Natural killer cell (primary cell): ENCODE results near the gene ZNF184. TPM values are rescaled to one million over a fixed set of nuclear protein-coding genes. Genes with fewer than 3 reads are reported as not detected.

ENCODE experiments used
- ATAC-seq, 3 donors: fragments of 150-1000 bp in 2 of 3; fragments of 200-7000 bp in 1 of 3; cut with Tn5 transposase; 1 replicate in 1 of 3; 2 replicates in 2 of 3; pipeline ENCODE4 v1.10.0; 2021; ENCODE audit warnings: mild to moderate bottlenecking in 2 of 3, moderate library complexity in 2 of 3
- DNase-seq, 2 donors: peaks; one replicate each; pipeline versions ENCODE4 v3.0.0 to v3.0.0-alpha.2; 2013 to 2021; ENCODE audit warnings: mixed read lengths in 1 of 2
- H3K27ac ChIP-seq: one replicate; pipeline ENCODE4 v1.5.1; 2013; ENCODE audit warnings: mild to moderate bottlenecking, low read length
- H3K27me3 ChIP-seq: one replicate; pipeline ENCODE4 v1.6.1; 2013; ENCODE audit warnings: low read length; ENCODE audit not compliant: control insufficient read depth, insufficient read depth
- H3K36me3 ChIP-seq: one replicate; pipeline ENCODE4 v1.6.1; 2013; ENCODE audit warnings: low read length; ENCODE audit not compliant: control insufficient read depth, insufficient read depth
- H3K4me1 ChIP-seq: one replicate; pipeline ENCODE4 v1.6.1; 2013; ENCODE audit warnings: low read length; ENCODE audit not compliant: control insufficient read depth, insufficient read depth
- H3K4me3 ChIP-seq: one replicate; pipeline ENCODE4 v1.5.1; 2013; ENCODE audit warnings: low read length
- H3K9me3 ChIP-seq: one replicate; pipeline ENCODE4 v1.6.1; 2013; ENCODE audit warnings: low read length; ENCODE audit not compliant: control insufficient read depth, insufficient read depth
- H3K27ac Mint-ChIP-seq, 2 donors: one replicate each; pipeline ENCODE4 v1.8.0; 2022; ENCODE audit warnings: mild to moderate bottlenecking in 2 of 2, mixed read lengths in 2 of 2, moderate library complexity in 1 of 2
- H3K27me3 Mint-ChIP-seq, 2 donors: one replicate each; pipeline ENCODE4 v1.8.0; 2022; ENCODE audit warnings: low read depth in 2 of 2, mixed read lengths in 2 of 2
- H3K36me3 Mint-ChIP-seq: one replicate; pipeline ENCODE4 v1.8.0; 2022; ENCODE audit warnings: mixed read lengths
- H3K4me1 Mint-ChIP-seq, 2 donors: one replicate each; pipeline ENCODE4 v1.8.0; 2022; ENCODE audit warnings: mixed read lengths in 2 of 2
- H3K4me3 Mint-ChIP-seq: one replicate; pipeline ENCODE4 v1.8.0; 2022; ENCODE audit warnings: mild to moderate bottlenecking, moderate library complexity, mixed read lengths
- H3K9me3 Mint-ChIP-seq, 2 donors: one replicate each; pipeline ENCODE4 v1.8.0; 2022; ENCODE audit warnings: mixed read lengths in 2 of 2
- WGBS: methylation state at CpG from one replicate; pipeline ENCODE4 v1.1.7; 2013; ENCODE audit warnings: missing lambda C conversion rate; ENCODE audit not compliant: insufficient coverage; 5-methylcytosine and 5-hydroxymethylcytosine counted together
- intact Hi-C: fragments of 100-400 bp; cut with micrococcal nuclease; formaldehyde crosslinking; loops from one replicate; pipeline ENCODE4 v1.14.2; 2022
- total RNA-seq, 4 donors: library from RNA; stranded (reverse); fragments of 120-200 nt in 1 of 4; gene quantifications; one replicate each; pipeline versions ENCODE4 v1.2.3 to v1.2.4, GENCODE V29; 2013 to 2022
- TF ChIP-seq, protein P1 (sequence below): fragments of 200-600 bp; IDR thresholded peaks from one replicate; pipeline ENCODE4 v1.8.0; 2022; ENCODE audit warnings: antibody characterized with exemption

ZNF184 gene
- total RNA-seq, 3 donors from 2014 or later (not counting 1 experiment from before 2014, with no cell fraction given): 12.8 to 21.7 (median 16.2) TPM

GRCh38 chr6:27502508-27503435, 29.9 kb upstream of the ZNF184 start:
- Mint-ChIP-seq H3K9me3 (peaks cover 0 to 3% of the 10 kb centered on the region in 2 donors), H3K27me3 (peaks cover 19 to 29% of the 10 kb centered on the region in 2 donors), H3K27ac (peak overlapping the region; percentile 92 to 94), H3K4me3 (peak overlapping the region; percentile 91), H3K36me3 (no peaks in the 10 kb centered on the region), H3K4me1 (peaks cover 22 to 33% of the 10 kb centered on the region in 2 donors)
- H3K27ac ChIP-seq: peak overlapping the region; percentile 61
- no peaks in the 10 kb centered on the region for H3K9me3 ChIP-seq
- H3K36me3 ChIP-seq: no peaks in the 10 kb centered on the region
- TF ChIP-seq, protein P1, sequence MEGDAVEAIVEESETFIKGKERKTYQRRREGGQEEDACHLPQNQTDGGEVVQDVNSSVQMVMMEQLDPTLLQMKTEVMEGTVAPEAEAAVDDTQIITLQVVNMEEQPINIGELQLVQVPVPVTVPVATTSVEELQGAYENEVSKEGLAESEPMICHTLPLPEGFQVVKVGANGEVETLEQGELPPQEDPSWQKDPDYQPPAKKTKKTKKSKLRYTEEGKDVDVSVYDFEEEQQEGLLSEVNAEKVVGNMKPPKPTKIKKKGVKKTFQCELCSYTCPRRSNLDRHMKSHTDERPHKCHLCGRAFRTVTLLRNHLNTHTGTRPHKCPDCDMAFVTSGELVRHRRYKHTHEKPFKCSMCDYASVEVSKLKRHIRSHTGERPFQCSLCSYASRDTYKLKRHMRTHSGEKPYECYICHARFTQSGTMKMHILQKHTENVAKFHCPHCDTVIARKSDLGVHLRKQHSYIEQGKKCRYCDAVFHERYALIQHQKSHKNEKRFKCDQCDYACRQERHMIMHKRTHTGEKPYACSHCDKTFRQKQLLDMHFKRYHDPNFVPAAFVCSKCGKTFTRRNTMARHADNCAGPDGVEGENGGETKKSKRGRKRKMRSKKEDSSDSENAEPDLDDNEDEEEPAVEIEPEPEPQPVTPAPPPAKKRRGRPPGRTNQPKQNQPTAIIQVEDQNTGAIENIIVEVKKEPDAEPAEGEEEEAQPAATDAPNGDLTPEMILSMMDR: no peak
- ATAC-seq: peak; percentile 65 to 68 (median 66)
- H3K27me3 ChIP-seq: peaks cover 19% of the 10 kb centered on the region
- DNase-seq: peak; percentile 52 to 78
- peaks cover 11% of the 10 kb centered on the region for H3K4me1 ChIP-seq
- intact Hi-C loops: loop anchor here (1.0 to 10.0 kb wide), 2 partner anchors 23 to 328 kb away; no protein-coding TSS in a partner anchor
- peak overlapping the region; percentile 71 for H3K4me3 ChIP-seq
- under 1% methylated on average over 28 of the region's 33 CpGs for whole genome bisulfite sequencing

GRCh38 chr6:27501187-27501586, 28.3 kb upstream of the ZNF184 start:
- Histone ChIP-seq H3K27me3 (peaks cover 28% of the 10 kb centered on the region), H3K4me1 (peaks cover 11% of the 10 kb centered on the region), H3K36me3 (no peaks in the 10 kb centered on the region), H3K9me3 (peaks cover under 1% of the 10 kb centered on the region), H3K4me3 (no peak overlapping the region), H3K27ac (no peak overlapping the region)
- DNase-seq (no peak), ATAC-seq (no peak)
- intact Hi-C loops: loop anchor here (10.0 kb wide), 1 partner anchor 326 kb away; no protein-coding TSS in a partner anchor
- H3K4me1 Mint-ChIP-seq: peaks cover 22 to 33% of the 10 kb centered on the region in 2 donors
- peaks cover 0 to 3% of the 10 kb centered on the region in 2 donors for H3K9me3 Mint-ChIP-seq
- no peaks in the 10 kb centered on the region for H3K36me3 Mint-ChIP-seq
- peak overlapping the region; percentile 69 for H3K4me3 Mint-ChIP-seq
- H3K27ac Mint-ChIP-seq: no peak overlapping the region
- peaks cover 22 to 35% of the 10 kb centered on the region in 2 donors for H3K27me3 Mint-ChIP-seq
- TF ChIP-seq, protein P1: no peak
- 75% methylated on average over 2 of the region's 2 CpGs for WGBS

- peaks cover 6% of the 10 kb centered on the region for H3K9me3 ChIP-seq
- ATAC-seq (no peak), DNase-seq (no peak)
- TF ChIP-seq, protein P1: no peak
- Mint-ChIP-seq H3K27me3 (peaks cover 30 to 45% of the 10 kb centered on the region in 2 donors), H3K4me1 (peaks cover 29 to 36% of the 10 kb centered on the region in 2 donors), H3K27ac (peak overlapping the region in 1 of 2 donors; percentile 26), H3K9me3 (peaks cover 0 to 3% of the 10 kb centered on the region in 2 donors), H3K36me3 (no peaks in the 10 kb centered on the region), H3K4me3 (peak overlapping the region; percentile 62)
- H3K36me3 ChIP-seq: no peaks in the 10 kb centered on the region
- 26% methylated on average over 2 of the region's 2 CpGs for WGBS
- H3K27ac ChIP-seq: no peak overlapping the region
- intact Hi-C loops: loop anchor here (10.0 kb wide), 1 partner anchor 325 kb away; no protein-coding TSS in a partner anchor
- H3K4me3 ChIP-seq: no peak overlapping the region
- H3K4me1 ChIP-seq: peaks cover 19% of the 10 kb centered on the region
- peaks cover 38% of the 10 kb centered on the region for H3K27me3 ChIP-seq
Observed at GRCh38 chr6:27500177-27500576, 27.3 kb upstream of the ZNF184 start.
